HL-60 (cell line): Measurements from ENCODE around the gene FXR2.

ENCODE experiments used
- TF ChIP-seq, protein P1 (sequence below): IDR thresholded peaks from one replicate; pipeline ENCODE4 v1.5.1; 2011; ENCODE audit warnings: low read length, control low read depth, inconsistent platforms; ENCODE audit not compliant: insufficient read depth
- TF ChIP-seq, protein P2 (sequence below): IDR thresholded peaks from 2 replicates; pipeline ENCODE4 v1.6.1; 2012; ENCODE audit warnings: low read depth; ENCODE audit not compliant: insufficient replicate concordance

GRCh38 chr17:7589204-7589868 is 25.4 kb downstream of the FXR2 start:
- TF ChIP-seq, protein P1, sequence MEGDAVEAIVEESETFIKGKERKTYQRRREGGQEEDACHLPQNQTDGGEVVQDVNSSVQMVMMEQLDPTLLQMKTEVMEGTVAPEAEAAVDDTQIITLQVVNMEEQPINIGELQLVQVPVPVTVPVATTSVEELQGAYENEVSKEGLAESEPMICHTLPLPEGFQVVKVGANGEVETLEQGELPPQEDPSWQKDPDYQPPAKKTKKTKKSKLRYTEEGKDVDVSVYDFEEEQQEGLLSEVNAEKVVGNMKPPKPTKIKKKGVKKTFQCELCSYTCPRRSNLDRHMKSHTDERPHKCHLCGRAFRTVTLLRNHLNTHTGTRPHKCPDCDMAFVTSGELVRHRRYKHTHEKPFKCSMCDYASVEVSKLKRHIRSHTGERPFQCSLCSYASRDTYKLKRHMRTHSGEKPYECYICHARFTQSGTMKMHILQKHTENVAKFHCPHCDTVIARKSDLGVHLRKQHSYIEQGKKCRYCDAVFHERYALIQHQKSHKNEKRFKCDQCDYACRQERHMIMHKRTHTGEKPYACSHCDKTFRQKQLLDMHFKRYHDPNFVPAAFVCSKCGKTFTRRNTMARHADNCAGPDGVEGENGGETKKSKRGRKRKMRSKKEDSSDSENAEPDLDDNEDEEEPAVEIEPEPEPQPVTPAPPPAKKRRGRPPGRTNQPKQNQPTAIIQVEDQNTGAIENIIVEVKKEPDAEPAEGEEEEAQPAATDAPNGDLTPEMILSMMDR: no peak
- TF ChIP-seq, protein P2, sequence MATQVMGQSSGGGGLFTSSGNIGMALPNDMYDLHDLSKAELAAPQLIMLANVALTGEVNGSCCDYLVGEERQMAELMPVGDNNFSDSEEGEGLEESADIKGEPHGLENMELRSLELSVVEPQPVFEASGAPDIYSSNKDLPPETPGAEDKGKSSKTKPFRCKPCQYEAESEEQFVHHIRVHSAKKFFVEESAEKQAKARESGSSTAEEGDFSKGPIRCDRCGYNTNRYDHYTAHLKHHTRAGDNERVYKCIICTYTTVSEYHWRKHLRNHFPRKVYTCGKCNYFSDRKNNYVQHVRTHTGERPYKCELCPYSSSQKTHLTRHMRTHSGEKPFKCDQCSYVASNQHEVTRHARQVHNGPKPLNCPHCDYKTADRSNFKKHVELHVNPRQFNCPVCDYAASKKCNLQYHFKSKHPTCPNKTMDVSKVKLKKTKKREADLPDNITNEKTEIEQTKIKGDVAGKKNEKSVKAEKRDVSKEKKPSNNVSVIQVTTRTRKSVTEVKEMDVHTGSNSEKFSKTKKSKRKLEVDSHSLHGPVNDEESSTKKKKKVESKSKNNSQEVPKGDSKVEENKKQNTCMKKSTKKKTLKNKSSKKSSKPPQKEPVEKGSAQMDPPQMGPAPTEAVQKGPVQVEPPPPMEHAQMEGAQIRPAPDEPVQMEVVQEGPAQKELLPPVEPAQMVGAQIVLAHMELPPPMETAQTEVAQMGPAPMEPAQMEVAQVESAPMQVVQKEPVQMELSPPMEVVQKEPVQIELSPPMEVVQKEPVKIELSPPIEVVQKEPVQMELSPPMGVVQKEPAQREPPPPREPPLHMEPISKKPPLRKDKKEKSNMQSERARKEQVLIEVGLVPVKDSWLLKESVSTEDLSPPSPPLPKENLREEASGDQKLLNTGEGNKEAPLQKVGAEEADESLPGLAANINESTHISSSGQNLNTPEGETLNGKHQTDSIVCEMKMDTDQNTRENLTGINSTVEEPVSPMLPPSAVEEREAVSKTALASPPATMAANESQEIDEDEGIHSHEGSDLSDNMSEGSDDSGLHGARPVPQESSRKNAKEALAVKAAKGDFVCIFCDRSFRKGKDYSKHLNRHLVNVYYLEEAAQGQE: no peak
